SK-N-MC (cell line): ENCODE data around the gene MIPOL1.

Source experiments
- EZH2 ChIP-seq: fragments of 200-600 bp; sonication (generic); IDR thresholded peaks from one replicate; pipeline ENCODE4 v1.6.1; 2017; ENCODE audit warnings: antibody characterized with exemption
- FOXP2 ChIP-seq: optimal IDR thresholded peaks from 2 replicates; pipeline ENCODE3; 2011; ENCODE audit warnings: mild to moderate bottlenecking, moderate library complexity; ENCODE audit not compliant: insufficient read depth; ENCODE audit errors: extremely low read length, control extremely low read depth
- POLR2AphosphoS5 ChIP-seq: IDR thresholded peaks from 2 replicates; pipeline ENCODE4 v1.6.1; 2012; ENCODE audit warnings: mild to moderate bottlenecking, low read depth, low read length, borderline replicate concordance

DNA sequence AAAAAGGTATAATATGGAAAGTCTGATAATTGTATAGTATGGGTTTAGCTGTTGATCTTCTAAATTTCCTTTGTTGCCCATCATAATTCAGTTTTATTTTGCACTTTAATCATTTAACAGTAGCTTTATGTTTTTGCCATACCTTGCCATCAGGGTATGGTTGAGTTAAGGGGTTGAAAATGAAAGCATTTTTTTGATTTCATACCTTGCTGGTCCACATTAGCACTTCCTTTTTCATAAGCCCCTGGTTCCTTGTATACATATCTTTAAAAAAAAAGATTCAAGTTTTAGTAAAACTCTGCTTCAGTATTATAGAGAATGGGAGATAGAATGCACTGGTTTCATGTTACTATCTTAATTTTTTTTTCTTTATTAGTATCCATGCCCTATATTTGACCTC is 71.1 kb downstream of the MIPOL1 start:
- no peak for TF ChIP-seq POLR2AphosphoS5
- TF ChIP-seq EZH2: no peak
- TF ChIP-seq FOXP2: no peak
